IPS-NIHi11 (cell line): ENCODE results near the gene ST3GAL5.
"Not testable (repeated sequence)": the region's sequence is repeated elsewhere in the genome, so short reads cannot be mapped to it uniquely, and the experiment has no call there.

ENCODE experiments used
- DNase-seq: peaks from one replicate; pipeline ENCODE4 v3.0.0; 2012; ENCODE audit warnings: mixed read lengths, low spot score

Gene ST3GAL5

DNA sequence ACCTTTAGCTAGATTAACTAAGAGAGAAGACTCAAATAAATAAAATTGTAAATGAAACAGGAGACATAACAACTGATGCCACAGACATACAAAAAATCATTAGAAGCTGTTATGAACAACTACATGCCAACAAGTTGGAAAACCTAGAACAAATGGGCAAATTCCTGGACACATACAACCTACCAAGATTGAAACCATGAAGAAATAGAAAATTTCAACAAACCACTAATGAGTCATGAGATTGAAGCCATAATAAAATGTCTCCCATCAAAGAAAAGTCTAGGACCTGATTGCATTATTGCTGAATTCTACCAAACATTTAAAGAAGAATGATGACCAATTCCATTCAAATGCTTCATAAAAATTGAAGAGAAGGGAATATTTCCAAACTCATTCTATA, 54.3 kb downstream of the ST3GAL5 start:
- no peak for DNase-seq

DNA sequence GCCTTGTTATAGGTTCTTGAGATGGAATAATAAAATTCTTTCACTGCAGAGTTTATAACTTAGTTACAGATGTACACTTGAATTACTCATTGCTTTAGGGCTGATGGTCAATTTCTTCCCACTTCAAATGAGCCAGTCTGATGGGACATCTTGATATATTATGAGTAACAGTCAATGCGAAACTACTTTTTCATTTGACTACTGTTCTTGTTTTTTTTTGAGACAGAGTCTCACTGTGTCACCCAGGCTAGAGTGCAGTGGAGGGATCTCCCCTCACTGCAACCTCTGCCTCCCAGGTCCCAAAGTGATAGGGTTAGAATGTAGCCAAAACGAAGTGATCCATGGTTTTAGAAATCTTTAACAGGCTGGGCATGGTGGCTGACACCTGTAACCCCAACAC, 57.1 kb downstream of the ST3GAL5 start:
- DNase-seq: no peak

DNA sequence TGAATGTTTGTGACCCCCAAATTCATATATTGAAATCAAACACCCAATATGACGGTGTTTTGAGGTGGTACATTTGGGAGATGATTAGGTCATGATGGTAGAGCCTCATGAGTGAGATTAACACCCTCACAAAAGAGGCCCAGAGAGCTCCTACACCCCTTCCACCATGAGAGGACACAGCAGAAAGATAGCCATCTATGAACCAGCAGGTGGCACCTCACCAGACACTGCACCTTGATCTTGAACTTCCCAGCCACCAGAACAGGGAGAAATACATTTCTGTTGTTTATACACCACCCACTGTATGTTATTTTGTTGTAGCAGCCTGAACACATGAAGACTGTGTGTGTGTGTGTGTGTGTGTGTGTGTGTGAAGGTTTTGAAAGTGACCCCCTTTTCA, 58.1 kb downstream of the ST3GAL5 start:
- no peak for DNase-seq

DNA sequence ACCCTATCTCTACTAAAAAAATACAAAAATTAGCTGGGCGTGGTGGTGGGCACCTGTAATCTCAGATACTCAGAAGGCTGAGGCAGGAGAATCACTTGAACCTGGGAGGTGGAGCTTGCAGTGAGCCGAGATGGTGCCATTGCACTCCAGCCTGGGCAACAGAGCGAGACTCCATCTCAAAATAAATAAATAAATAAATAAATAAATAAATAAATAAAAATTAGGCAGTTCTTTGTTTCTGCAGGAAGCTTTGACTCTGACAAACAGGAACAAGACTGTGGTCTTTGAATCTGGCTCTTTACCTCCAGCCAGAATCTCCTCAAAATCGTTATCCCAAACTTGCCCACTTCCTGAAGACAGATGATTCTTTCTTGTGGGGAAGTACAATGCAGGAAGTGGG, 59.4 kb downstream of the ST3GAL5 start:
- not testable (repeated sequence) for DNase-seq

DNA sequence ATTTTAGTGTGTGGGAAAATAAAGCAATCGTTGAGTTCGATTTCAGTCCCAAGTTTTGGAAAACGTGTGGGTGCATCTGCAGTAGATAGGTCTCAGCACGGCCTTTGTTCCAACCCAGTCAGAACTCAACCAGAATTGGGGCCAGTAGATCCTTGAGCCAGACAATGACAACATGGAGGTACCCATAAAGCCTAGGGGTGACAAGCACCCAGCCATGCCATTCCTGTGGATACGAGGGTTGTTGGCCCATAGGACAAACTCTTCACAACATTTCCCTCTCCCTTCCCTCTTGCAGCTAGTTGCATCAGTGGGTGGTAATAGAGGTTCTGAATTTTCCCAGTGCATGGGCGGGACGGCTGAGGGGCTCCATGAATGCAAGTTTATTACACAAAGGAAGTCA, 60.1 kb downstream of the ST3GAL5 start:
- no peak for DNase-seq

DNA sequence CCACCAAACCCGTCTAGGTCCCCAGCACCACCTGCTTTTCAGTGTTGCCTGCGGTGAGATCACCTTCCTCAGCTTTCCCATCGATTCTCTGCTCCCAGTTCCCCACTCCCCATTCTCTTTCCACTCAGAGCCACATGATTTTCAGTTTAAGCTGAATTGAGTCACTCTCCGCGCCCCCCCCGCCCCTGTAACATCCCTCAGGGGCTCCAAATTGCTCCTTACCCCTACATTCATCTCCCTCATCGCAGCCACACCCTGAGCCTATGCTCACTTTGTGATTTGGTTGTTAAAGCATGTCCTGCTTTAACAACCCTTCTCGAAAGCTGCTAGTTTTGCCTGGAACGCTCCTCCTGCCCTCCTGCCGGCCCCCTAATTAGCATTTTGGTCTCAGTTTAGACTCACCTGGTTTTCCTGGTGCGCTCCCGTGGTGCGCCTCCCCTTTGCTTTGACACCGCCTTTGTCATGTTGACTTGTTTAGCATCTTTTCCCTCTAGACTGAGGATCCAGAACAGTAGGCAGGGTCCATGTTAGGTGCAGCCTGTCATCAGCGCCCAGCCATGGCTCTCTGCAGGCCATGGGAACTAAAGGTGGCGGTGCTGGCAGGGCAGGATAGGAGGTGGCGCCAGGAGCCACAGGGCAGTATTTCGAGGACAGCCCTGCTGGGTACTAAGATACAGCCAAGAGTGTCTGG, 60.8 kb downstream of the ST3GAL5 start:
- no peak for DNase-seq

DNA sequence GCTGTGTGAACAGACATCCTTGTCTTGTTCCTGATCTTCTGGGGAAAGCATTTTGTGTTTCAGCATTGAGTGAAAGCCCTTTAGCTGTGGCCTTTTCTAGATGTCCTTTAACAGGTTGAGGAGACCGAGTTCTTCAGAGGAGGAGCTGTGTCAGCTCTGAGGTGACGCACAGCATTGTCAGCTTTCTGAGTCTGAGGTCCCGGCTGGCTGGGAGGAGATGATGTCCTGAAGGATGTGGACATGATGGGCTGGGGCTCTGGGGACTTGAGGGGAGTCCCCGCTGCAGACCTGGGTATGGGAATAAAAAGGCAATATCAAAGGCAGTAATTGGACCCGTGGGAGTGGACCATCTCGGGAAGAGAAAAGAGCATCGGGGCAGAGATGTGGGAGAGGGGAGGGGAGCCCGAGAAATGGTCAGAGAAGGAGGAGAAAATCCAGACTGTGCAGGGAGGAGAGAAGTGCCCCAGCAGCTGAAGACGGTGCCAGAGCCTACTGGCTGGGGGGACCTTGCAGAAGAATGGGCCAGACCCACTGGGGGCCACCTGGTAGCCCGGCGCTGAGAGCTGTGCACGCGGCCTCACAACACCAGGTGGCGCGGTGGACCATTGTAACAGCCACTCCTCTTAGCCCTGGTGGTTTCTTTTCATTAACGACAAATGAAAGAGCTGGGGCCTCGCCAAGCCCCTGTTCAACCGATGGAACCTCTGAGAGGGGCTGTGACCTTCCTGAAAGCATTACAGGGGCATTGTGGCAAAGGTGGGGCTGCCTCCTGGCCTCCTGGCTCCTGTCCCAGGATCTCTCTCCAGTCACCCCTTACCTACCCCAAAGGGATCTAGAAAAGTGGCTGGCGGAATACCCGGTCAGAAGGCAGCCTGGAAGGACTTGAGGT, 61.6 kb downstream of the ST3GAL5 start:
- DNase-seq: peak; percentile 87

DNA sequence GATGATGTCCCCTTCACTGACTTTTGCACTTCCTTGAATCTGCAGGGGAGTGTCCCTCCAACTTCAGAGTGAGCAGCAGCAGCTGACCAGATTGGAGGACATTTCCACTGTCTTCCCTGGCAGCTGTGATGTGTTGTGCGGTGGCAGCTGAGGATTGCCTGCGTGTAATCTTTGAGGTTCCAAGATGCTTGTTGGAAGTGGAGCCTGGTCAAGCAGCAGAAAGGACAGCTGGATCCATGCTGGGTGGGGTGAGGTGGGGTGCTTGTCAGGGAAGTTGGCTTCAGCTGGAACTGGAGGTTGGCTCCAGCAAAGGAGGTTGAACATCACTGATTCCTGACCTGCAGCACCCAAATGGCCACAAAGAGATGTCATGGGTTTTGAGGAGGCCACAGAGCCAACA, 64.8 kb downstream of the ST3GAL5 start:
- DNase-seq: no peak

DNA sequence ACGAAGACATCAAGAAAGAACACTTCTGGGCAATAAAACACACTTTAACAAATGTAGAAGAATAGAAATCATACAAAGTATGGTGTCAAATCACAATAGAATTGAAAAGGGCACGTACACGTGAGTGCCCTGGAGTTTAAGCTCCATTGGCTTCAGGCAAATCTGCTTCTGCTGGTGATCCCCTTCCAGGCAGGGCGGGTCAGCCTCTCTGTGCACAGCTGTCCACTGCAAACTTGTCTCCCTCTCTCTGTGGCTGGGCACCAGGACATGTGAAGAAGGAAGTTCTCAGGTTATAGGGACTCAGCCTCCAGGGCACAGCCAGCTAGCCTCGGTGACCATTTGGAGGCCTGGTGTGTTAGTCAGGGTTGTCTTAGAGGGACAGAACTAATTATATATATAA, 66.0 kb downstream of the ST3GAL5 start:
- DNase-seq: no peak

DNA sequence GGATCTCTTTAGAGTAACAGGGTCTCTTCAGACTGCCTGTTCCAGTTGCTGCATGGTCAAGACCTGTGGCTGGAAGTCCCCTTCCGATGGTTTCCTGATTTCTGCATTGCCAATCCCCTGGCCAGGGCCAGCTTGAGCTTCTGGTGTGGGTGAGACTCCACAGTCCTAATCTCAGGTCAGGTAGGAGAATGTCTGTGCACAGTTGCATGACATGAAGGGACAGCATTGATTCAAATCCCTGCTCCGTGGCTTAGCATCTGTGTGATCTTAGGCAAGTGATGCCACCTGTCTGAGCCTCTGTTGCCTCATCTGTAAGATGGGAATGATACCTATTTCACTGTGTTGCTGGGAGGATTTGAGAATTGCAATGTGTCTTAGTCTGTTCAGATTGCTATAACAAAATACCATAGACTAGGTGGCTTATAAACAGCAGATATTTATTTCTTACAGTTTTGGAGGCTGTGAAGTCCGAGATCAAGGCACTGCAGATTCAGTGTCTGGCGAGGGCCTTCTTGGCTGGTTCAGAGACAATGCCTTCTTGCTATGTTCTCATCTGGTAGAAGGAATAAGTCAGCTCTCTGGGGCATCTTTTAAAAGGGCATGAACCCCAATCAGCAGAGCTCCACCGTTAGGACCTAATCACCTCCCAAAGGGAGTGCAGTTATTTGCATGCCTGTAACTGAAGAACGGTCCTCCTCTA, 68.8 kb downstream of the ST3GAL5 start:
- DNase-seq: no peak

DNA sequence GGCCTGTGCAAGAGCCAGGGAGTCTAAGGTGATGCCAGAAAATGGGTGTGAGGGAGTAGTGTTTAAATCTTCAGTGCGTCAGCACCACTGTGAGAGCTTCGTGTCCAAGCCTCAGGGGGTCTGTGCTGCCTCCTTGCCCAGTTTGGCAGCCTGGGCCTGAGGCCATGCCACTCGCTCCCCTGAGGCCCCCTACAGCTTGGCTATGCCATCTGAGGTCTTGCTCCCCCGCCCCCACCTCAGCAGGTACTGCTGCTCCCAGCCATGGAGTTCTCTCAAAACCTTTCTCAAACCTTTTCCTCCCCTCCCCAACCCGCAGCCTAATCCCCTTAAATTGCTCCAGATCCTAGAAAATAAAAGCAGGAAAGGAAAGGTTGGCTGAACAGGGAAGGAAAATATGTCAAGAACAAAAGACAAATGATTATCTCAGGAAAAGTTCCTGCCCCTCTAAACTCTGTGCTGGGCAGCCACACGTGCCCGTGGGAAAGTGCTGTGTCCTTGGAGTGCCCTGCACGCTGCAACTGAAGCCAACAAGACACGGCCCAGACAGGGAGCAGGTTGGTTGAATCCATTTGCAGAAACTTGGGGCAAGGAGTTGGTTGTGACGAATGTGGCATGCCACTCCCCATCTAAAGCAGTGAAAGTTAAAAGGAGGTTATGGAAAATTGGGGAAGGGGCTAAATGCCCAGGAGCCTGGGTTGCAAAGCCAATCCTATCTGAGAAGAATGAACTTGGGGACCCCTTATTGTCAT, 73.8 kb downstream of the ST3GAL5 start:
- no peak for DNase-seq

DNA sequence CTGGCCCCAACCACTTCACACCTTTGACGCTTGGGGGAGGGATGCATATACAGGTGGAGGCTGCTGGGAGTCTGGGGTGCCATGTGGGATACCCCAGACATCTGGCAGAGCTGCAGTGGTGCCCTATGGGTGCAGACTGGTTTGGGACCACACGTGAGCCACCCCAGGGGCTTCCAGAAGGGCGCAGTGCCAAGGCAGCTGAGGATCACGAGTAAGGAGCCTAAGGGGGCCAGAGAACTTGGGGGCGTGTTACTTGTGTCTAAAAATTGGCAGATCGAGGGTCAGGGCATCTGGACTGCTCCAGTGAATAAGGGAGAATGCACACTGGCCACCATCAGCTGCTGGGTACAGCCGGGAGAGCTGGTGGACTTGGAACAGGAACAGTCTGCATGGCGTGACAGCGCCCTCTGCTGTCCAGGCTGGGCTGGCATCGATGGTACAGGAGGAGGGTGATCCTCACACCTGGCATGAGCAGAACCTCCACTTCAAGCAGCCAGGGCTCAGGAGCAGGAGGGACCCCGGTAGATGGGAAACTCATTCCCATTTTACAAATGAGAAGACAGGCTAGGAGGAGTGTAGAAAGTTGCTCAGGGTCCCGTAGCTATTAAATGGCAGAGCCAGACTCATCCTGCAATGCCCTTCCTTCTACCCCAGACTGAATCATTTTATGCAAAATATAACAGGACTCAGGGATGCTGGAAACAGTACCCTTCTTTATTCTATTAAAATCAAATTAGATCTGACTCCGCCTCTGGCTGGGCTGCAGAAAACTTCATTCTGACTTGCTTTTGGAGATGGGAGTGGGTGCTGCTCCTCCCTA, 74.6 kb downstream of the ST3GAL5 start:
- peak; percentile 89 for DNase-seq

DNA sequence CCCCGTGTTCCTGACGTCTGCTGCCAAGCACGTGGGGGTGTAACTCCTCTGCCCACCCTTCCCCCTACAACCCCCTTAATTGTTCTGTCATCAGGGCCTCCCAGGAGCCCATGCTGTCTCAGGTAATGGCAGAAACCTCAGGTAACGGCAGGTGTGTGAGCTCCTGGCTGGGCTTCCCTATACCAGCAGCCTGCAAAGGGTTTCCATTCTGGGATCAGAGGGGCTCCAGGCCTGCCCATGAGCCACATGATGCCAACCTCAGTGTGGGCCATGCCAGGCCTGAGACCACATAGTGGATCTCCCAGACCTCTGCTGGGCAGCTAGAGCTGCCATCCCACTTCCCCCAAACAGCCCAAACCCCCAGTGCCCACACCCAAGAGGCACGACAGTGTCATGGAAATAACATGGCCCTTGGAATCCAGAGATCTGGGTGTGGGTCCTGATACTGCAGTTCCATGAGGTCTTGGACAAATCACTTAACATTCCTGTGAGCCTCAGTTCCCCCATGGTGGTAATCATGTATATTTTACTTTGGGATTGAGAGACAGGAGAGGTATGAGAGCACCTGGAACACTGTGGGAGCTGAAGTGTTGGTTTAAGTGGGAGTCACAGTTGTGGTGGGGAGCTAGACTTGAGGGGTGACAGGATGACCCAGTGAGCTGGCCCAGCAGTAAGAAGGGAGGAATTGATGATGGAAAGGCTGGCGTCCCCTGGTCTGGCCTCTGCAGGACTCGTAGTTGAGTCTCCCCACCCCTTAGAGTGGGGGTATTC, 75.4 kb downstream of the ST3GAL5 start:
- DNase-seq: no peak

DNA sequence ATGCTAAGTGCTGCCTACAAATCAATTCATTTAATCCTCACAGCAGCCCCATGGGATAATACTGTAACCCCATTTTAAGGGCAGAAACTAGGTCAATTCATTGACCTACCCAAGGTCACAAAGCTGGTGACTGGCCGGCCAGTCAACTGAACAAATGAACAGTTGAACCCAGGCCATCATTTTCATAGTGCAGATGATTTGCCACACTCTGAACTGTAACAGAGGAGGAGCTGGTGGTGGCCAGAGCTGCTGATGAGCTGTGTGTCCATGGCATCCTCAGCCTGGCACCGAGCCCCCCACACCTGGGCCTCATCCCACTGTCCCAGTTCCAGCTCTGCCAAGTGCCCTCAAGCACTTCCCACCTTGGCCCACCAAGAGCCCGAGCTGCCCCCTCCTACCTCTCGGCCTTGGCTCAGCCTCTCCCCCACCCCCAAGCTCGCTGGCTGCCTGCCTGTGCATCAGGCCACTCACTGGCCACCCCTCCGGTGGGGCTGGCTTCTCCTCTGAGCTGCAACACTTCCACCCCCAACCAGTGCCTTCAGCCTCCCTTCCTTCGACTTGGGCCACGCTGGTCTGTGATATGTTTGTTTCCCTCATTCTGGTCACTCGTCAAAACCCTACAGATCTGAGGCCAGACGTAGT, 76.6 kb downstream of the ST3GAL5 start:
- no peak for DNase-seq

DNA sequence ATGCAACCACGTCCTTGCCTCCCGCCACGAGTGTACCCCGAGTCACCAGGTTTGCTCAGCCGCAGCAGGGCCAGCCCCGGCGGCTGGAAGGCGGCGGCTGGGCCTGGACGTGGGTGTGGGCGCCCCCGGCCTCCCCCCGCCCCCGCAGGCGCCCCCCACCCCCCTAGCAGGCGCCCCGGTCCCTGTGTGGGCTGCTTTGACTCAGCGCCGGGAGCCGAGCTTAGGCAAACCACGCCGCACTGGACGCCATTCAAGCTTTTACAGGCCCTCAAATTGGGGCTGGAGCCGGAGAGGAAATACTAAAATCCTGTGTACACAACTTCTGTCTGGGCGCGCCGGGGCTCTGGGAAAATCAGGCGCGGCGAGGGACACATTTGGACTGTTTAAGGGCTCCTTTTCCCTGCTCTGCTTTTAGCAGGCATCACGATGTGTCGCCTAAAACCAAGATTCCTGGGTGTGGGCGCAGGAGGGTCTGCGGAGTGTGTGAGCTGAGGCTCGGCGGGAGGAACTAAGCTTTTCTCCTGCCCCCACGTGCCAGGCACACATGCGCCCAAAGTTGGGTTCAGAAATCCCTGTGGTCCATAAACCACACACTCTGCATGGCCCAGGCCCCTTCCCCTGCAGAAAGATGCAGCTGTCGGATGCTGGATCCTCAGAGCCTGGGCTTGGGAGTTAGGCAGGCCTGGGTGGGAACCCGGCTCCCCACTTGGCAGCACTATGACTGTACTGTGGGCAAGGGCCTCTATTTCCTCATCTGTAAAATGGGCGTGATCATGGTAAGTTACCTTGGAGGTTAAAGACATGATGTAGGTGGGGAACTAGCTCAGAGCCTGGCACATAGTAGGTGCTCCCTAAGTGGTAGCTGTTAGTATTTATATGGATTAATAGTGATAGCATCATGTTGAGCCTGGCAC, 77.4 kb downstream of the ST3GAL5 start:
- no peak for DNase-seq

DNA sequence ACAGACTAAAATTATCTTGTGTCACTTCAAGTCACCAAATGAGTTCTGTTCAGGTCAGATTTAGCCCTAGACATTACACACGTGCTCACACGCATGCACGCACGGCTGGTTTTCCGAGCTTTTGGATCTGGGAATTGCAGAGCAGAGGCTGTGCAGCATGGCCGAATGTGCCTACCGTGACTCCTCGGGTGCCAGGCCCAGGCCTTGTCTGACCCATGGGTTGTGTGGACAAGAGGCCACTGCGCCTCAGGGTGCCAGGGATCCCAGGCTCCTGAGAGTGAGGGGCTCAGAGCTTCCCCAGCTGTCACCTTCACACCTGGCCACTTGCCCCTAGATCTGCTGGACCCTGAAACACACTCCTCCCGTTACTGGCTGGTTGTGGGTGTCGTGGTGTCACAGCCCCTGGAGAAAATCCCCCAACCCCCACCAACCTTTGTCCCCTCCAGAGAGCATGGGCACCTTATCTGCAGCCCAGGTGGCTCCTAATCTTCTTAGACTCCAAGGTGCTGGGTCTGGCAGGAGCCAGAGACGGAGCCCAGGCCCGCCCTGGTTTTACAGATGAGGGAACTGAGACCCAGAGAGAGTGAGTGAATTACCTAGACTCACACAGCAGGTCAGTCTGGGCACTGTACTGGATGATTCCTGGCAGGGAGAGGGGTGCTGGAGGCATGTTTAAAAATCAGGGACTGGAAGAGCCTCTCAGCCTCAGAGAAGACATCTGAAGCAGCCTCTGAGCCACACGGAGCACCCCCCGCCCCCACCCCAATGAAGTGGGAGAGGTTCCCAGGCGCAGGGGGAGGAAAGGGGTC, 78.2 kb downstream of the ST3GAL5 start:
- no peak for DNase-seq

DNA sequence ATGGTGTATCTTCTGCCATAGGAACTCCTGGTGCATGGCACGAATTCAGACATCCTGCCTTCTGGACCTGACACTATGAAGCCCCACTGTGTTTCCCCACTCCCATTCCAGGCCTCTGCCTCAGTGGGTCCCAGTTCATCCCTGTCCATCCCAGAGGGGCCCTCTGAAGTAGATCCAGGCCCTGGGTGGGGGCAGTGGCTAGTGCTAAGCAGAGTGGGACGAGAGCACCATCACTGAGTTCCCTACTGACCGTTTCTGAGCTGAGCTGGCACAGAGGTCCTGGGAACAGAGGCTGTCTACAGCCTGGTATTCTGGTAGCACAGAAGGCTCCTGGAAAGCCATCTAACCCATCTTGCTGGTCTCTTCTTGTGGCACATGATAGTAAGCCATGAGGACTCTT, 81.0 kb downstream of the ST3GAL5 start:
- no peak for DNase-seq
